GM19238 (cell line): ENCODE data around the gene OMD.

Experiments used
- DNase-seq: peaks from one replicate; pipeline ENCODE4 v3.0.0; 2011; ENCODE audit warnings: low spot score; ENCODE audit not compliant: insufficient read length

OMD gene

GRCh38 chr9:92424340-92424739 is at the start of gene OMD:
TSS of gene OMD (minus strand) at chr9:92424471. CDS start at chr9:92417558, 6,913 bp downstream.
- no peak for DNase-seq

GRCh38 chr9:92468206-92468605 is 43.9 kb upstream of the OMD start:
- DNase-seq = no peak

- no peak for DNase-seq
Measured at GRCh38 chr9:92467511-92467910, 43.2 kb upstream of the OMD start.

- no peak for DNase-seq
Measured at GRCh38 chr9:92467041-92467440, 42.8 kb upstream of the OMD start.

- DNase-seq = no peak
Measured at GRCh38 chr9:92463984-92464383, 39.7 kb upstream of the OMD start.

- DNase-seq = no peak
Measured at GRCh38 chr9:92463387-92463786, 39.1 kb upstream of the OMD start.

- DNase-seq = no peak
Measured at GRCh38 chr9:92457576-92457975, 33.3 kb upstream of the OMD start.

- no peak for DNase-seq
Measured at GRCh38 chr9:92455217-92455616, 30.9 kb upstream of the OMD start.

- no peak for DNase-seq
Measured at GRCh38 chr9:92446536-92446935, 22.3 kb upstream of the OMD start.

GRCh38 chr9:92444841-92445240 is 20.6 kb upstream of the OMD start:
- DNase-seq = no peak

- no peak for DNase-seq
Measured at GRCh38 chr9:92440751-92441046, 16.4 kb upstream of the OMD start.

GRCh38 chr9:92439921-92440750 is 15.9 kb upstream of the OMD start:
- no peak for DNase-seq

GRCh38 chr9:92438900-92439526 is 14.7 kb upstream of the OMD start:
- no peak for DNase-seq

- no peak for DNase-seq
Measured at GRCh38 chr9:92435263-92435662, 11.0 kb upstream of the OMD start.

- DNase-seq = no peak
Measured at GRCh38 chr9:92432972-92433548, 8.8 kb upstream of the OMD start.

- no peak for DNase-seq
Measured at GRCh38 chr9:92432350-92432749, 8.1 kb upstream of the OMD start.

GRCh38 chr9:92429836-92430235 is 5.6 kb upstream of the OMD start:
- no peak for DNase-seq

GRCh38 chr9:92426501-92427145 is 2.4 kb upstream of the OMD start:
- no peak for DNase-seq

GRCh38 chr9:92425474-92425873 is 1.2 kb upstream of the OMD start:
- no peak for DNase-seq

GRCh38 chr9:92423612-92424011 is 659 bp downstream of the OMD start:
- DNase-seq = no peak

GRCh38 chr9:92422611-92423338 is 1.5 kb downstream of the OMD start:
- no peak for DNase-seq

GRCh38 chr9:92414566-92414965 is 9.7 kb downstream of the OMD start:
- no peak for DNase-seq
